ENCODE results near the gene CENPQ. TPM values are rescaled to one million over a fixed set of nuclear protein-coding genes. Genes with fewer than 3 reads are reported as not detected.
A peak's percentile ranks its signal among the peaks of the same experiment; 100 is the strongest.

The CENPQ gene
- total and polyA plus RNA-seq, 2 of the 13 experiments (the other 11 are each of a cell fraction or from before 2014, with no cell fraction given): 9.1 to 20.1 TPM

DNA sequence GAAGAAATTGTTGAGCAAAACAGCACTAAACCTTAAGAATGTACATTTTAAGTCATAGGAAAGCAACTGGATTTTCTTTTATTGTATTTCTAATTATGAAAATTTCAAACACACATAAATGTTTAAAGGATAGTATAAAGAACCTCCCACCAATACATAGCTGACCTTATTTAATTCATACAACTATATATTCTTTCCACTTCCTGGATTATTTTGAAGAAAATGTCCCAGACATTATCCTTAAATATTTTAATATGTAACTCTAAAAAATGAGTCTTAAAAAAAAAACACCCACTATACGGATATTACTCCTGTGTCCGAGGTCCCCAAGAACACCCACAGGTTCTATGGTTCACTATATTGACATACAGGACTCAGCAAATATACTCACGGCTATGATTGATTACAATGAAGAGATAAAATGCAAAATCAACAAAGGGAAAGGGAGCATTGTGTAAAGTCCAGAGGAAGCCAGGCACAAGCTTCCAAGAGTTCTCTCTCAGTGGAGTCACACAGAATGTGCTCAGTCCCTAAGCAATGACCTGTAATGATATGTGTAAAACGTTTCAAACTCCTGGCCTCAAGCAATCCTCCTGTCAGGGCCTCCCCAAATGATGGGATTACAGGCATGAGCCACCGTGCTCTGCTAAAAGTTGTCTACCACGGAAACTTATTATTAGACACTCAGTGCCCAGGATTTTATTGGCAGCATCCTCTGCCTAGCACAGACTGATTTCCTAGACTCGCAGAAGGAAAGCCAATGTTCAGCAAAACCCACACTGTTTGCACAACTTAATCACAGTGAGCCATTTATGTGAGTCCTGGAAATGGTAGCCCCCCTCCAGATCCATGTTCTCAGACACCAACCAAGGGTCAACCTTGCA is 59.8 kb downstream of the CENPQ start (continued):
- TF ChIP-seq, protein P1, sequence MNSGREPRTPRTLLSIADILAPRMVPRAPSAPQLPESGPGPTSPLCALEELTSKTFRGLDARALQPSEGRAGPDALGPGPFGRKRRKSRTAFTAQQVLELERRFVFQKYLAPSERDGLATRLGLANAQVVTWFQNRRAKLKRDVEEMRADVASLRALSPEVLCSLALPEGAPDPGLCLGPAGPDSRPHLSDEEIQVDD (CRISPR knock-in tag; IDR thresholded peaks at IDR 0.05; ENCODE audit: borderline replicate concordance): no peak
- TF ChIP-seq ZSCAN25 (CRISPR knock-in tag; IDR thresholded peaks at IDR 0.05) (peak; percentile 46; the same call in 1 of the 2 replicates), GABPB1 (CRISPR knock-in tag; IDR thresholded peaks at IDR 0.05) (peak; percentile 34; the same call in 1 of the 2 replicates), ZNF670 (CRISPR knock-in tag; IDR thresholded peaks at IDR 0.05; ENCODE audit: borderline replicate concordance) (peak; percentile 69), ZNF484 (CRISPR knock-in tag; IDR thresholded peaks at IDR 0.05; ENCODE audit: borderline replicate concordance, low read depth) (no peak), ZFX (CRISPR knock-in tag; IDR thresholded peaks at IDR 0.05; ENCODE audit: low read depth) (peak; percentile 55; the same call in 1 of the 2 replicates), NR3C1 (CRISPR knock-in tag; IDR thresholded peaks at IDR 0.05) (no peak), PITX1 (CRISPR knock-in tag; IDR thresholded peaks at IDR 0.05) (peak; percentile 96), MAFK (conservative IDR thresholded peaks at IDR 0.05 in 1 of 2, IDR thresholded peaks at IDR 0.05 in 1 of 2; ENCODE audit: low read length in 2 of 2) (peak; percentile 68 to 72), SP5 (CRISPR knock-in tag; IDR thresholded peaks at IDR 0.05; ENCODE audit: borderline replicate concordance, low read depth) (peak; percentile 65), HMG20A (CRISPR knock-in tag; IDR thresholded peaks at IDR 0.05; ENCODE audit: borderline replicate concordance) (peak; percentile 98), HOXD1 (CRISPR knock-in tag; IDR thresholded peaks at IDR 0.05) (peak; percentile 99), SIX4 (CRISPR knock-in tag; IDR thresholded peaks at IDR 0.05) (peak; percentile 87), ZSCAN31 (CRISPR knock-in tag; IDR thresholded peaks at IDR 0.05; ENCODE audit: low read depth) (peak; percentile 73), CBFB (CRISPR knock-in tag; IDR thresholded peaks at IDR 0.05) (peak; percentile 67; the same call in 1 of the 2 replicates), AHR (CRISPR knock-in tag; IDR thresholded peaks at IDR 0.05) (no peak), DPF2 (CRISPR knock-in tag; IDR thresholded peaks at IDR 0.05; ENCODE audit: borderline replicate concordance, low read depth) (peak; percentile 100), RCOR2 (CRISPR knock-in tag; IDR thresholded peaks at IDR 0.05) (peak; percentile 100), ZNF788 (CRISPR knock-in tag; IDR thresholded peaks at IDR 0.05; ENCODE audit: borderline replicate concordance) (peak; percentile 73; the same call in 1 of the 2 replicates)
- TF ChIP-seq, protein P2, sequence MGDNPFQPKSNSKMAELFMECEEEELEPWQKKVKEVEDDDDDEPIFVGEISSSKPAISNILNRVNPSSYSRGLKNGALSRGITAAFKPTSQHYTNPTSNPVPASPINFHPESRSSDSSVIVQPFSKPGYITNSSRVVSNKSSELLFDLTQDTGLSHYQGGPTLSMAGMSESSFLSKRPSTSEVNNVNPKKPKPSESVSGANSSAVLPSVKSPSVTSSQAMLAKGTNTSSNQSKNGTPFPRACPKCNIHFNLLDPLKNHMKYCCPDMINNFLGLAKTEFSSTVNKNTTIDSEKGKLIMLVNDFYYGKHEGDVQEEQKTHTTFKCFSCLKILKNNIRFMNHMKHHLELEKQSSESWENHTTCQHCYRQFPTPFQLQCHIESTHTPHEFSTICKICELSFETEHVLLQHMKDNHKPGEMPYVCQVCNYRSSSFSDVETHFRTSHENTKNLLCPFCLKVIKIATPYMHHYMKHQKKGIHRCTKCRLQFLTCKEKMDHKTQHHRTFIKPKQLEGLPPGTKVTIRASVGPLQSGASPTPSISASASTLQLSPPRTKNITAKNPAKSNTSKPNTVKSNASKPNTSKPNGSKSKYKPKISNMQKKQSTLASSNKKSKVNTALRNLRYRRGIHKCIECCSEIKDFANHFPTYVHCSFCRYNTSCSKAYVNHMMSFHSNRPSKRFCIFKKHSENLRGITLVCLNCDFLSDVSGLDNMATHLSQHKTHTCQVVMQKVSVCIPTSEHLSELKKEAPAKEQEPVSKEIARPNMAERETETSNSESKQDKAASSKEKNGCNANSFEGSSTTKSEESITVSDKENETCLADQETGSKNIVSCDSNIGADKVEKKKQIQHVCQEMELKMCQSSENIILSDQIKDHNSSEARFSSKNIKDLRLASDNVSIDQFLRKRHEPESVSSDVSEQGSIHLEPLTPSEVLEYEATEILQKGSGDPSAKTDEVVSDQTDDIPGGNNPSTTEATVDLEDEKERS (CRISPR knock-in tag; IDR thresholded peaks at IDR 0.05): peak; percentile 89
- TF ChIP-seq, protein P3, sequence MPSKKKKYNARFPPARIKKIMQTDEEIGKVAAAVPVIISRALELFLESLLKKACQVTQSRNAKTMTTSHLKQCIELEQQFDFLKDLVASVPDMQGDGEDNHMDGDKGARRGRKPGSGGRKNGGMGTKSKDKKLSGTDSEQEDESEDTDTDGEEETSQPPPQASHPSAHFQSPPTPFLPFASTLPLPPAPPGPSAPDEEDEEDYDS (CRISPR knock-in tag; IDR thresholded peaks at IDR 0.05): peak; percentile 65
- TF ChIP-seq, protein P4, sequence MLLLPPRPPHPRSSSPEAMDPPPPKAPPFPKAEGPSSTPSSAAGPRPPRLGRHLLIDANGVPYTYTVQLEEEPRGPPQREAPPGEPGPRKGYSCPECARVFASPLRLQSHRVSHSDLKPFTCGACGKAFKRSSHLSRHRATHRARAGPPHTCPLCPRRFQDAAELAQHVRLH (CRISPR knock-in tag; IDR thresholded peaks at IDR 0.05; ENCODE audit: borderline replicate concordance, low read depth): peak; percentile 94
- TF ChIP-seq, protein P5, sequence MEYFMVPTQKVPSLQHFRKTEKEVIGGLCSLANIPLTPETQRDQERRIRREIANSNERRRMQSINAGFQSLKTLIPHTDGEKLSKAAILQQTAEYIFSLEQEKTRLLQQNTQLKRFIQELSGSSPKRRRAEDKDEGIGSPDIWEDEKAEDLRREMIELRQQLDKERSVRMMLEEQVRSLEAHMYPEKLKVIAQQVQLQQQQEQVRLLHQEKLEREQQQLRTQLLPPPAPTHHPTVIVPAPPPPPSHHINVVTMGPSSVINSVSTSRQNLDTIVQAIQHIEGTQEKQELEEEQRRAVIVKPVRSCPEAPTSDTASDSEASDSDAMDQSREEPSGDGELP (IDR thresholded peaks at IDR 0.05; ENCODE audit: borderline replicate concordance, low read depth): 0 out of 2 replicates have a peak, but pooled peaks have one; percentile 36
- TF ChIP-seq, protein P6, sequence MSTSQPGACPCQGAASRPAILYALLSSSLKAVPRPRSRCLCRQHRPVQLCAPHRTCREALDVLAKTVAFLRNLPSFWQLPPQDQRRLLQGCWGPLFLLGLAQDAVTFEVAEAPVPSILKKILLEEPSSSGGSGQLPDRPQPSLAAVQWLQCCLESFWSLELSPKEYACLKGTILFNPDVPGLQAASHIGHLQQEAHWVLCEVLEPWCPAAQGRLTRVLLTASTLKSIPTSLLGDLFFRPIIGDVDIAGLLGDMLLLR (CRISPR knock-in tag; IDR thresholded peaks at IDR 0.05): no peak
